Effector memory CD8-positive, alpha-beta T cell (primary cell): ENCODE measurements around the gene COG3.

ENCODE experiments used
- ATAC-seq: fragments of 150-1000 bp; cut with Tn5 transposase; replicated peaks from 2 replicates; pipeline ENCODE4 v1.10.0; 2021; ENCODE audit warnings: mild to moderate bottlenecking, moderate library complexity
- DNase-seq, 3 experiments: peaks; one replicate each; pipeline ENCODE4 v3.0.0; 2021
- H3K27ac Mint-ChIP-seq, 2 donors: one replicate each; pipeline ENCODE4 v1.8.0; 2022; ENCODE audit warnings: mild to moderate bottlenecking in 2 of 2, mixed read lengths in 2 of 2, moderate library complexity in 2 of 2
- H3K27me3 Mint-ChIP-seq, 2 donors: one replicate each; pipeline ENCODE4 v1.8.0; 2022; ENCODE audit warnings: mixed read lengths in 2 of 2
- H3K36me3 Mint-ChIP-seq: one replicate; pipeline ENCODE4 v1.8.0; 2022; ENCODE audit warnings: mild to moderate bottlenecking, moderate library complexity, mixed read lengths; ENCODE audit not compliant: insufficient read depth
- H3K4me1 Mint-ChIP-seq, 2 donors: one replicate each; pipeline ENCODE4 v1.8.0; 2022; ENCODE audit warnings: low read depth in 2 of 2, mixed read lengths in 2 of 2
- H3K4me3 Mint-ChIP-seq, 2 donors: one replicate each; pipeline ENCODE4 v1.8.0; 2022; ENCODE audit warnings: mild to moderate bottlenecking in 2 of 2, mixed read lengths in 2 of 2, moderate library complexity in 2 of 2
- H3K9me3 Mint-ChIP-seq, 2 donors: one replicate each; pipeline ENCODE4 v1.8.0; 2022; ENCODE audit warnings: mixed read lengths in 2 of 2

Gene COG3

GRCh38 chr13:45527699-45528462 is 63.1 kb downstream of the COG3 start:
- Mint-ChIP-seq H3K27ac (peak overlapping the region; percentile 37 to 67), H3K27me3 (no peaks in the 10 kb centered on the region), H3K4me1 (peaks cover 2 to 3% of the 10 kb centered on the region in 2 donors), H3K9me3 (no peaks in the 10 kb centered on the region), H3K4me3 (no peak overlapping the region), H3K36me3 (peaks cover 77% of the 10 kb centered on the region)
- DNase-seq = no peak
- ATAC-seq = no peak

GRCh38 chr13:45529758-45530157 is 65.0 kb downstream of the COG3 start:
- peaks cover 0 to 2% of the 10 kb centered on the region in 2 donors for H3K4me1 Mint-ChIP-seq
- no peak overlapping the region for H3K4me3 Mint-ChIP-seq
- DNase-seq = no peak
- no peaks in the 10 kb centered on the region for H3K9me3 Mint-ChIP-seq
- no peak for ATAC-seq
- H3K27ac Mint-ChIP-seq = peak overlapping the region in 1 of 2 donors; percentile 49
- no peaks in the 10 kb centered on the region for H3K27me3 Mint-ChIP-seq
- peaks cover 81% of the 10 kb centered on the region for H3K36me3 Mint-ChIP-seq

- Mint-ChIP-seq H3K27ac (peak overlapping the region; percentile 27 to 35), H3K4me3 (no peak overlapping the region), H3K4me1 (peaks cover 0 to 3% of the 10 kb centered on the region in 2 donors), H3K36me3 (peaks cover 62% of the 10 kb centered on the region), H3K9me3 (no peaks in the 10 kb centered on the region), H3K27me3 (no peaks in the 10 kb centered on the region)
- ATAC-seq = no peak
- DNase-seq = no peak
These were observed 69.9 kb downstream of the COG3 start for GRCh38 chr13:45534604-45535003.

DNA sequence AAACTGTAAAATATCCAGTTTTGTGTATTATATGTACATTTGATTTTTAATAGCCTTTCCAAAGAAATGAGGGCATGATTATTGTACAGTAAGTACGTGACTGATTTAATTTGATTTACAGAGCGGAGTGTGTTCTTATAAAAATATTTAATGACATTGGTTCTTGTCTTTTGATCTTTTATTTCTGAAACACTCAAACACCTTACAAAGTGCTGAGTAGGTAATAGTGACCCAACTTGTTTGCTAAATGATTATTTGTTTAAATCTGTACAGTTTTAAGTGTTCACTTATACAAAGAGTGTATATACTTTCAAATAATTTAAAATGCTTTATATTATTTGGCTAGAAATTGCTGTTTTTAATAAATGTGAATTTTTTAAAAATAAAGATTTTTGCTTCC is 71.5 kb downstream of the COG3 start:
- DNase-seq = no peak
- no peak for ATAC-seq
- H3K4me1 Mint-ChIP-seq = peaks cover 0 to 3% of the 10 kb centered on the region in 2 donors
- H3K36me3 Mint-ChIP-seq = peaks cover 45% of the 10 kb centered on the region
- H3K27ac Mint-ChIP-seq = no peak overlapping the region
- H3K4me3 Mint-ChIP-seq = no peak overlapping the region
- no peaks in the 10 kb centered on the region for H3K27me3 Mint-ChIP-seq
- no peaks in the 10 kb centered on the region for H3K9me3 Mint-ChIP-seq

DNA sequence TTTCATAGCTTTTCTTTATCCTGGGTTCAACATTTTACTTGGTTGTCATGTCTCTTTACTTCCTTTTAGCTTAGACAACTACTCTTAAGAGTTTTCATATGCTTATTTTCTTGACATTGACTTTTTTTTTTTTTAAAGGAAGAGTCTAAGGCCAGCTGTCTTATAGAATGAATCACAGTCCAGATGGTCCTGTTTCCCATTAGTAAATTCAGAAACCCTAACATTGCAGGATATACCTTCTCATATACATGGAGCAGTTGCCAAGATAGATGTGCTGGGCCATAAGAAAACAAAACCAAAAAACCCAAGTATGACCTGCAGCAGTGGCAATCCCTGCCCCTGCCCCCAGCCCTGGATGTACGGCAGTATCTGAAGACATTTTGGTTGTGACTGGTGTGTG is 72.8 kb downstream of the COG3 start:
- Mint-ChIP-seq H3K27ac (peak overlapping the region; percentile 70 to 73), H3K4me1 (peaks cover 0 to 3% of the 10 kb centered on the region in 2 donors), H3K36me3 (peaks cover 36% of the 10 kb centered on the region), H3K4me3 (no peak overlapping the region), H3K9me3 (no peaks in the 10 kb centered on the region), H3K27me3 (no peaks in the 10 kb centered on the region)
- no peak for DNase-seq
- ATAC-seq = no peak

DNA sequence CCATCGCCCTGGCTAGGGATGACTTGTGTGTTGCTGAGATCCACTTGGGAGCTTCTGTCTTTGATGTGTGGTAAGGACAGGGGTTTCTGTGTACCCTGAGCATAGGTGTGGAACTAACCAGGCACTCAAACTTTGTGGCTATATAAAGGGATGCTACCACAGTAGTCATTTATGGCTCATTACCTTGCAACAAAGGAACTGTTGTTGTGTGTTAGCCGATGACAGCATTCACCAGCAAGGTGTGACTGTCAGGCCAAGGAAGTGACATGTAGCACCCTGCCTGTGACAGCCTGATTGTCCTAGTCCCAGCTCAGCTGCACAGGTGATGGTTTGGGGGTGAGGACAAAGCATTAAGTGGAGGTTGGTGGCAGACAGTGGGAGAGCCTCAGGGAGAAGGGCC is 73.6 kb downstream of the COG3 start:
- H3K9me3 Mint-ChIP-seq = no peaks in the 10 kb centered on the region
- DNase-seq = no peak
- H3K27ac Mint-ChIP-seq = peak overlapping the region in 1 of 2 donors; percentile 70
- no peak for ATAC-seq
- no peak overlapping the region for H3K4me3 Mint-ChIP-seq
- peaks cover 27% of the 10 kb centered on the region for H3K36me3 Mint-ChIP-seq
- H3K4me1 Mint-ChIP-seq = peaks cover 0 to 3% of the 10 kb centered on the region in 2 donors
- no peaks in the 10 kb centered on the region for H3K27me3 Mint-ChIP-seq

DNA sequence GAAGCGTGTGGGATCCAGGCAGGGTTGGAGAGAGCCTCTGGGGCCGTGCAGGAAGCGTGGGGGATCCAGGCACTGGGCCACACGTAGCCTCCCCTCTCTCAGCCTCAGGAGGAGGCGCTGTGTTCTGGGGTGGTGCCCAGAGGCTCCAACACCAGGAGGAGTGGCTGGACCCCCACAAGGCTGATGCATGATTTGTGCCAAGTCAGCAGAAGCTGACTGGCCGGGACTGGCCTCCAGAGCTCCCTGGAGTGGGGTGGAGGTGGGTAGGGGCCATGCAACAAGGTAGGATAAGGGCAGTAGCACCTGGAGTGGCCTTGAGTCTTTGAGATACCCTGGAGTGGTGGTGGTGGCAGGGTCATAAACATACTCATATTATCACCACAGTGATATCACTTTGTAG is 75.5 kb downstream of the COG3 start:
- H3K27ac Mint-ChIP-seq = peak overlapping the region in 1 of 2 donors; percentile 38
- ATAC-seq = no peak
- no peaks in the 10 kb centered on the region for H3K27me3 Mint-ChIP-seq
- no peak overlapping the region for H3K4me3 Mint-ChIP-seq
- no peak for DNase-seq
- peaks cover 10% of the 10 kb centered on the region for H3K36me3 Mint-ChIP-seq
- no peaks in the 10 kb centered on the region for H3K9me3 Mint-ChIP-seq
- peaks cover 0 to 3% of the 10 kb centered on the region in 2 donors for H3K4me1 Mint-ChIP-seq

DNA sequence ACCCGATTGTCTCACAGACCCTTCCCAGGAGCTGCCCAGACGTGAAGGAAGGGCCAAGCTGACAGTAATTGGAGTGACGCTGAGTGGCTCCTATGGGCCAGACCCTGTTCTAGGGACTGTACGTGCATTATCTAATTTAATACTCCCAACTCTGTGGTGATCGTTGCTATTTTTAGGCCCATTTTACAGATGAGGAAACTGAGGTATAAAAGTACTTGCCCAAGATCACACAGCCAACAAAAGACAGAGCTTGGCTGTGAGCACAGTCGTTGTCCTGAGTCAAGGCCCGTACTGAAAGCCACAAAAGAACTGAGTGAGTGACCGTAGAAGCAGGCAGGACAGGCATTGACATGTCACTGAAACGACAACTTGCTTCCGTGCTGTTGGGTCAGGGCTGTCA is 76.1 kb downstream of the COG3 start:
- Mint-ChIP-seq H3K27me3 (no peaks in the 10 kb centered on the region), H3K4me1 (peaks cover 0 to 3% of the 10 kb centered on the region in 2 donors), H3K9me3 (no peaks in the 10 kb centered on the region), H3K36me3 (peaks cover 7% of the 10 kb centered on the region), H3K27ac (no peak overlapping the region), H3K4me3 (no peak overlapping the region)
- DNase-seq = no peak
- ATAC-seq = no peak

DNA sequence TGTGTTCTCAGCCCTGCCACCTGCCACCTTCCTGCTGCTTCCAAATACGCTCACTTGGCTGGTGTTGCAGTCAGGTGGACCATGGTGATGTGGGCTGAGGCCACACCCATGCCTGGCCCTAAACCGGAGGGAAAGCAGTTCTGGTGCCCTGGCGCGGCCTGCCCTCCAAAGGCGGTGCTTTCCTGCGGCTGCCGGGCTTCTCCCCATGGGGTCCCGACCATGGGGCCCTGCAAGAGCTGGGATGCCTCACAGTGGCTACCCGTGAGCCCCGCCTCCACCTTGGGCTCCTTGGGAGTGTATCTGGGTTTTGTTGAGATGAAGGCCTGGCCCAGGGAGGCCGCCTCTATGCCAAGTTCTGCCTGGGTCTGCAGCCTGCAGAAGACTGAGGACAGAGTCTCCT is 77.1 kb downstream of the COG3 start:
- H3K27ac Mint-ChIP-seq = no peak overlapping the region
- no peaks in the 10 kb centered on the region for H3K9me3 Mint-ChIP-seq
- H3K4me3 Mint-ChIP-seq = no peak overlapping the region
- ATAC-seq (no peak), DNase-seq (no peak)
- no peaks in the 10 kb centered on the region for H3K27me3 Mint-ChIP-seq
- peaks cover 7% of the 10 kb centered on the region for H3K36me3 Mint-ChIP-seq
- peaks cover 0 to 3% of the 10 kb centered on the region in 2 donors for H3K4me1 Mint-ChIP-seq

- no peak for DNase-seq
- H3K9me3 Mint-ChIP-seq = no peaks in the 10 kb centered on the region
- ATAC-seq = no peak
- H3K27ac Mint-ChIP-seq = no peak overlapping the region
- H3K27me3 Mint-ChIP-seq = no peaks in the 10 kb centered on the region
- peaks cover 4% of the 10 kb centered on the region for H3K36me3 Mint-ChIP-seq
- no peak overlapping the region for H3K4me3 Mint-ChIP-seq
- H3K4me1 Mint-ChIP-seq = no peaks in the 10 kb centered on the region
These were observed 77.7 kb downstream of the COG3 start for GRCh38 chr13:45542391-45542790.

DNA sequence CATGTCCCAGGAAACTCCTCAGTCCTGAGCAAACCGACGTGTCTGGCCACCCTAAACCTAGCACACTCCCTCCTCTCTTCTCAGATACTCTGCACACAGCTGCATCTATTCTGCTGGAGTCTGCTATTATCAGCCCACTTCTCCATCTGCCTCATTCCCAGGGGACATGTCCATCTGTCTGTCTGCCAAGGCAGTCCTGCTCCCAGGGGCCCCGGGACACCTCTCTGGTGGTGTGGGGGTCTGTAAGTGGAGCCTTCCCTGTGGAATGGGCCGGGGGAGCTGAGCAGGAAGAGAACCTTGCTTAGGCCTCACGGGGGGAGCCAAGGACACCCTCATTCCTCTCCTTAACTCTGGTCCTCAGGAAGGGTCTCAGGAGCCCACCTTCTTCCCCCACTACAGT is 78.1 kb downstream of the COG3 start:
- H3K36me3 Mint-ChIP-seq = peaks cover 4% of the 10 kb centered on the region
- H3K4me1 Mint-ChIP-seq = no peaks in the 10 kb centered on the region
- ATAC-seq = no peak
- no peak overlapping the region for H3K4me3 Mint-ChIP-seq
- H3K9me3 Mint-ChIP-seq = no peaks in the 10 kb centered on the region
- H3K27ac Mint-ChIP-seq = no peak overlapping the region
- DNase-seq = no peak
- H3K27me3 Mint-ChIP-seq = peaks cover 0 to 4% of the 10 kb centered on the region in 2 donors

DNA sequence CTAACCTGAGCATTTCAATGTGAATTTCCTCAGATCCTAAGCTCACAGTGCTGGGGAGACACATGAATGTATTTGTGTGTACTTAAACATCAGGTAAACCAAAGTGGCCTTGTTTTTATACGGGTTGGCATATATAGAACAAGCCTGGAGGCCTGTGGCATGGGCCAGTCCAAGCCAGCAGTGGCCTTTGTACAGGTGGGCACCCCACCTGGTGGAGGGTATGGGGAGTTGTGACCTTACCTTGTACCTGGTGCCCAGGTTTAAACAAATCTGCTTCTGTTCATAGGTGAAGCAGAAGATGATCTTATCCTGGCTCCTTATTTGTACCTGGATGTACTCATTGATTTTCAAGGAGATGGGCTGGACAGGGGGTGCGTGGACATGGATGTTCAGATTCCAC is 79.8 kb downstream of the COG3 start:
- Mint-ChIP-seq H3K9me3 (no peaks in the 10 kb centered on the region), H3K4me1 (no peaks in the 10 kb centered on the region), H3K4me3 (no peak overlapping the region), H3K36me3 (no peaks in the 10 kb centered on the region), H3K27ac (no peak overlapping the region), H3K27me3 (peaks cover 8 to 15% of the 10 kb centered on the region in 2 donors)
- no peak for ATAC-seq
- no peak for DNase-seq

GRCh38 chr13:45545686-45546409 is 81.1 kb downstream of the COG3 start:
- DNase-seq = no peak
- peaks cover 8 to 15% of the 10 kb centered on the region in 2 donors for H3K27me3 Mint-ChIP-seq

DNA sequence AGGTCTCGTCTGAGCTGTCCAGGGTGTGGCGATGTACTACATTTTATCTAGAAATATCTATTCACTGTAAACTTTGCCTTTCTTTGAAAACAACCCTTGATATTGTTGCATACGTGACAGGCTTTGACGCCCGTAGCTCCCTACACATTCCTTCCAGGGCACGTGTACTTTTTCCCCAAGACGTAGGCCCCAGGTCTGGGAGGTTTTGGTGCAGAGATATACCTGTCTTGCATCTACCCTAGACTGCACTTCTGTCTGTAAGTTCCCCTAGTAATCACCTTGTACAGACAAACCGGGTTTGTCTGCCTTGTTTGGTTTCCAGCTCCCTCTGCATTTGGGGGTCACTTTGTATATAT is 81.6 kb downstream of the COG3 start:
- Mint-ChIP-seq H3K9me3 (no peaks in the 10 kb centered on the region), H3K4me3 (no peak overlapping the region), H3K36me3 (no peaks in the 10 kb centered on the region), H3K27ac (no peak overlapping the region), H3K4me1 (no peaks in the 10 kb centered on the region), H3K27me3 (peaks cover 8 to 15% of the 10 kb centered on the region in 2 donors)
- DNase-seq = no peak
- no peak for ATAC-seq

More at GRCh38 chr13:45545686-45546409, 81.1 kb downstream of the COG3 start:
- no peak overlapping the region for H3K27ac Mint-ChIP-seq
- H3K36me3 Mint-ChIP-seq = no peaks in the 10 kb centered on the region
- H3K9me3 Mint-ChIP-seq = no peaks in the 10 kb centered on the region
- no peak for ATAC-seq
- no peaks in the 10 kb centered on the region for H3K4me1 Mint-ChIP-seq
- no peak overlapping the region for H3K4me3 Mint-ChIP-seq
